Stomach (tissue), 4 donors: ENCODE results near the gene RGS3.

Experiments used
- CTCF ChIP-seq, 7 experiments: fragments of 450-650 bp in 4 of 7; fragments of 200-600 bp in 3 of 7; sonication (generic) in 3 of 7; IDR thresholded peaks; one replicate each; pipeline ENCODE4 v1.5.1; 2016 to 2019; ENCODE audit warnings: antibody characterized with exemption in 7 of 7, control low read depth in 2 of 7, mild to moderate bottlenecking in 1 of 7
- POLR2A ChIP-seq, 4 donors: fragments of 450-650 bp; IDR thresholded peaks; one replicate each; pipeline ENCODE4 v1.6.1; 2016; ENCODE audit warnings: antibody characterized with exemption in 4 of 4, control low read depth in 2 of 4, mild to moderate bottlenecking in 1 of 4, moderate library complexity in 1 of 4

GRCh38 chr9:113514748-113515147 lies 51.2 kb downstream of the RGS3 start:
- TF ChIP-seq POLR2A (IDR thresholded peaks at IDR 0.05) (no peak), CTCF (IDR thresholded peaks at IDR 0.05) (no peak)
